ENCODE results near the gene RXFP2. TPM values are rescaled to one million over a fixed set of nuclear protein-coding genes. Genes with fewer than 3 reads are reported as not detected.

RXFP2 gene
- total and polyA plus RNA-seq, 2 of the 8 experiments (the other 6 are each of a cell fraction or from before 2014, with no cell fraction given) = not detected

DNA sequence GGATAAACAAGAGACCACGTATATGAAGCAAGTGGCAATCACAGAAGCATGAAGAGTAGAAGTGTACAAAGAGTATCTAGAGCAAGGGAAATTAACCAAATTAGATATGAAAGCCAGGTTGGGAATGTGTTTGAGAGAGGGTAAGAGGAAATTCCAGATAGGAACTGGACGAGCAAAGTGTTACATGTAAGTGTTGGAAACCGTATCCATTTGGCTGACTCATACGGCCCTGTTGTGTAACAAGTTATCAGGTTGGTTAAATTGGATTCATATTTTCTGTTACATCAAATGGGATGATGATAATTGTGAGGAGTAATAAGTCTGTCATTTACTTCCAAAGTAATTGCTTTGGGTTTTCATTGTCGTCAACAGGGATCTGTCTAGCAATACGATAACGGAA lies 46.7 kb downstream of the RXFP2 start:
- no peak overlapping the region for H2AFZ ChIP-seq (ENCODE audit: low read length)
- H3K56ac ChIP-seq (replicated peaks; ENCODE audit: insufficient read length, low read depth, low read length) = no peak overlapping the region
- ChIA-PET POLR2A (ENCODE audit: partially characterized antibody) (no interaction called here), CTCF (ENCODE audit: partially characterized antibody) (interaction anchor here (0.7 kb wide), 1 partner anchor 14 kb away, joined by 3 read pairs; no protein-coding TSS in a partner anchor)
- no peak overlapping the region for H3K9ac ChIP-seq (replicated peaks in 1 of 4; ENCODE audit: extremely low read depth in 1 of 4, low read depth in 3 of 4, low read length in 3 of 4)
- no peak overlapping the region for H2AK5ac ChIP-seq (ENCODE audit: low read depth, low read length)
- H3K9me3 ChIP-seq (ENCODE audit: insufficient read depth in 2 of 2, low read depth in 1 of 2, low read length in 1 of 2) = no peaks in the 10 kb centered on the region
- no peak for DNase-seq (ENCODE audit: low read depth in 1 of 2, low spot score in 2 of 2)
- H3K36me3 ChIP-seq (ENCODE audit: control insufficient read depth in 2 of 4, insufficient read depth in 4 of 4, low read length in 3 of 4) = no peaks in the 10 kb centered on the region
- H4K8ac ChIP-seq (ENCODE audit: extremely low read depth, insufficient read depth, low read length) = no peak overlapping the region
- H3K4me1 ChIP-seq (replicated peaks in 1 of 4; ENCODE audit: control insufficient read depth in 3 of 4, insufficient read depth in 4 of 4, low read length in 3 of 4) = no peaks in the 10 kb centered on the region
- H4K20me1 ChIP-seq (replicated peaks in 1 of 2; ENCODE audit: control insufficient read depth in 1 of 2, insufficient read depth in 2 of 2, low read length in 2 of 2) = no peaks in the 10 kb centered on the region
- H3K14ac ChIP-seq (ENCODE audit: insufficient read length) = no peak overlapping the region
- H3K27ac ChIP-seq (ENCODE audit: low read depth, low read length) = no peak overlapping the region
- no peaks in the 10 kb centered on the region for H3K23me2 ChIP-seq (ENCODE audit: low read depth, low read length)
- no peaks in the 10 kb centered on the region for H3K79me1 ChIP-seq (ENCODE audit: low read depth, low read length)
- H2BK120ac ChIP-seq (replicated peaks; ENCODE audit: low read depth, low read length) = no peak overlapping the region
- no peak overlapping the region for H3K4me3 ChIP-seq (ENCODE audit: extremely low read depth in 1 of 4, insufficient read depth in 2 of 4, low read depth in 3 of 4, low read length in 4 of 4)
- H3K4ac ChIP-seq (replicated peaks; ENCODE audit: insufficient read length, low read depth, low read length) = no peak overlapping the region
- H2BK12ac ChIP-seq (ENCODE audit: low read depth, low read length) = no peak overlapping the region
- H2BK20ac ChIP-seq (ENCODE audit: low read length) = no peak overlapping the region
- H3K23ac ChIP-seq (ENCODE audit: insufficient read length) = no peak overlapping the region
- H3K18ac ChIP-seq (ENCODE audit: extremely low read depth, low read length) = no peak overlapping the region
- no peak overlapping the region for H4K5ac ChIP-seq (ENCODE audit: insufficient read length, low read depth, low read length)
- H2BK15ac ChIP-seq (ENCODE audit: low read length) = no peak overlapping the region
- FAIRE-seq = no peak
- H3K79me2 ChIP-seq (ENCODE audit: control insufficient read depth in 1 of 2, insufficient read depth in 2 of 2, low read length in 2 of 2) = no peaks in the 10 kb centered on the region
- no peak overlapping the region for H3K4me2 ChIP-seq (ENCODE audit: insufficient read depth in 1 of 2, low read depth in 2 of 2, low read length in 2 of 2)
- WGBS, 2 experiments (ENCODE audit: extremely low coverage in 1 of 2, insufficient coverage in 1 of 2, insufficient read length in 1 of 2, insufficient replicate concordance in 2 of 2, low coverage in 1 of 2, low lambda C conversion rate in 2 of 2, missing lambda C conversion rate in 1 of 2) = 80% methylated on average over 7 of the region's 7 CpGs; no CpG with 5 or more reads in 1 of the 2 experiments
- H3K27me3 ChIP-seq (replicated peaks in 1 of 4; ENCODE audit: control insufficient read depth in 3 of 4, extremely low read depth in 1 of 4, insufficient read depth in 3 of 4, low read length in 3 of 4) = no peaks in the 10 kb centered on the region
- TF ChIP-seq ZNF274 (IDR thresholded peaks at IDR 0.05; ENCODE audit: borderline replicate concordance, extremely low read depth, low read length) (no peak), SUZ12 (IDR thresholded peaks at IDR 0.05; ENCODE audit: low read length) (no peak), RNF2 (IDR thresholded peaks at IDR 0.05; ENCODE audit: borderline replicate concordance, low read depth, low read length, missing control alignments, poor library complexity, severe bottlenecking) (no peak)
- no peak overlapping the region for H4K91ac ChIP-seq (replicated peaks; ENCODE audit: insufficient read length, low read length)
- no peak overlapping the region for H2BK5ac ChIP-seq (ENCODE audit: low read depth, low read length)
